AG09309 (cell line): Measurements from ENCODE around the gene CACNA1I.

ENCODE experiments used
- DNase-seq: peaks from one replicate; pipeline ENCODE4 v3.0.0-alpha.2; 2010; ENCODE audit warnings: low read depth
- H3K4me3 ChIP-seq: 2 replicates; pipeline ENCODE4 v1.5.1; 2011; ENCODE audit warnings: mild to moderate bottlenecking, low read depth, low read length, moderate library complexity; ENCODE audit not compliant: control insufficient read depth
- CTCF ChIP-seq: IDR thresholded peaks from 2 replicates; pipeline ENCODE4 v1.5.1; 2011; ENCODE audit warnings: mild to moderate bottlenecking, low read depth, low read length, inconsistent platforms; ENCODE audit not compliant: insufficient read depth, control insufficient read depth; ENCODE audit errors: missing control alignments

Gene CACNA1I

GRCh38 chr22:39536711-39537110 lies 33.8 kb upstream of the CACNA1I start:
- no peak for TF ChIP-seq CTCF
- DNase-seq, result no peak
- no peak overlapping the region for H3K4me3 ChIP-seq

- no peak for TF ChIP-seq CTCF
- DNase-seq, result no peak
- no peak overlapping the region for H3K4me3 ChIP-seq
Measured at GRCh38 chr22:39537975-39538374, 32.6 kb upstream of the CACNA1I start.

- H3K4me3 ChIP-seq, result no peak overlapping the region
- TF ChIP-seq CTCF, result peak; percentile 45
- no peak for DNase-seq
Measured at GRCh38 chr22:39543095-39543494, 27.5 kb upstream of the CACNA1I start.

GRCh38 chr22:39545386-39546365 lies 24.9 kb upstream of the CACNA1I start:
- TF ChIP-seq CTCF, result no peak
- DNase-seq, result no peak
- H3K4me3 ChIP-seq, result no peak overlapping the region

GRCh38 chr22:39546889-39547586 lies 23.5 kb upstream of the CACNA1I start:
- DNase-seq, result no peak
- no peak for TF ChIP-seq CTCF
- no peak overlapping the region for H3K4me3 ChIP-seq

- no peak overlapping the region for H3K4me3 ChIP-seq
- no peak for TF ChIP-seq CTCF
- no peak for DNase-seq
Measured at GRCh38 chr22:39547587-39547947, 23.0 kb upstream of the CACNA1I start.
